Trophoblast cell (in vitro differentiated cells and primary cell): ENCODE results near the gene CERS1.

ENCODE experiments used
- DNase-seq, 2 donors: peaks; one replicate each; pipeline ENCODE4 v3.0.0-alpha.2; 2016
- H2AFZ ChIP-seq: 2 replicates; pipeline ENCODE4 v1.6.1; 2013; ENCODE audit warnings: low read length, moderate library complexity, mild to moderate bottlenecking; ENCODE audit not compliant: insufficient read depth, poor library complexity
- H2AK5ac ChIP-seq: 2 replicates; pipeline ENCODE4 v1.6.1; 2013; ENCODE audit warnings: mild to moderate bottlenecking, low read length
- H2BK120ac ChIP-seq: 2 replicates; pipeline ENCODE4 v1.6.1; 2013; ENCODE audit warnings: low read length, mild to moderate bottlenecking, moderate library complexity; ENCODE audit not compliant: insufficient read depth, poor library complexity
- H2BK12ac ChIP-seq: 2 replicates; pipeline ENCODE4 v1.6.1; 2013; ENCODE audit warnings: mild to moderate bottlenecking, low read length, moderate library complexity
- H2BK5ac ChIP-seq: 2 replicates; pipeline ENCODE4 v1.6.1; 2013; ENCODE audit warnings: low read length, low read depth, moderate library complexity, mild to moderate bottlenecking; ENCODE audit not compliant: poor library complexity
- H3K14ac ChIP-seq: 2 replicates; pipeline ENCODE4 v1.6.1; 2013; ENCODE audit warnings: mild to moderate bottlenecking, low read length
- H3K18ac ChIP-seq: 2 replicates; pipeline ENCODE4 v1.6.1; 2013; ENCODE audit warnings: mild to moderate bottlenecking, low read length
- H3K23ac ChIP-seq: 2 replicates; pipeline ENCODE4 v1.6.1; 2013; ENCODE audit warnings: low read length
- H3K27ac ChIP-seq: 2 replicates; pipeline ENCODE4 v1.5.1; 2013; ENCODE audit warnings: low read depth, mild to moderate bottlenecking, inconsistent platforms, low read length, moderate library complexity
- H3K27me3 ChIP-seq: 2 replicates; pipeline ENCODE4 v1.6.1; 2013; ENCODE audit warnings: inconsistent platforms, mild to moderate bottlenecking, low read length, moderate library complexity; ENCODE audit not compliant: insufficient read depth
- H3K36me3 ChIP-seq, 2 experiments: 1 replicate in 1 of 2; 2 replicates in 1 of 2; pipeline ENCODE4 v1.6.1; 2013; ENCODE audit warnings: low read length in 2 of 2, mild to moderate bottlenecking in 2 of 2, moderate library complexity in 1 of 2; ENCODE audit not compliant: insufficient read depth in 2 of 2, control insufficient read depth in 1 of 2
- H3K4ac ChIP-seq: 2 replicates; pipeline ENCODE4 v1.6.1; 2013; ENCODE audit warnings: low read depth, mild to moderate bottlenecking, low read length, moderate library complexity
- H3K4me1 ChIP-seq, 2 experiments: 1 replicate in 1 of 2; 2 replicates in 1 of 2; pipeline ENCODE4 v1.6.1; 2013; ENCODE audit warnings: low read length in 2 of 2, mild to moderate bottlenecking in 2 of 2, moderate library complexity in 1 of 2; ENCODE audit not compliant: insufficient read depth in 2 of 2, control insufficient read depth in 1 of 2
- H3K4me2 ChIP-seq: 2 replicates; pipeline ENCODE4 v1.6.1; 2013; ENCODE audit warnings: inconsistent platforms, mild to moderate bottlenecking, low read length, moderate library complexity
- H3K4me3 ChIP-seq: 2 replicates; pipeline ENCODE4 v1.5.1; 2013; ENCODE audit warnings: mild to moderate bottlenecking, low read depth, low read length, inconsistent platforms
- H3K79me1 ChIP-seq: one replicate; pipeline ENCODE4 v1.6.1; 2013; ENCODE audit warnings: low read length
- H3K79me2 ChIP-seq: 2 replicates; pipeline ENCODE4 v1.6.1; 2013; ENCODE audit warnings: low read length, mild to moderate bottlenecking; ENCODE audit not compliant: control insufficient read depth, insufficient read depth, poor library complexity
- H3K9ac ChIP-seq: 2 replicates; pipeline ENCODE4 v1.6.1; 2013; ENCODE audit warnings: mild to moderate bottlenecking, low read length
- H3K9me3 ChIP-seq: 2 replicates; pipeline ENCODE4 v1.6.1; 2013; ENCODE audit warnings: low read depth, mild to moderate bottlenecking, control low read depth, inconsistent platforms, low read length; ENCODE audit not compliant: insufficient read depth
- H4K12ac ChIP-seq: 2 replicates; pipeline ENCODE4 v1.6.1; 2013; ENCODE audit warnings: low read depth, mild to moderate bottlenecking, low read length, moderate library complexity
- H4K8ac ChIP-seq: 2 replicates; pipeline ENCODE4 v1.6.1; 2013; ENCODE audit warnings: low read depth, mild to moderate bottlenecking, low read length, moderate library complexity
- H4K91ac ChIP-seq: one replicate; pipeline ENCODE4 v1.6.1; 2013; ENCODE audit warnings: low read depth, mild to moderate bottlenecking, low read length, moderate library complexity
- WGBS: extraction: QIAGEN DNeasy Blood & Tissue Kit; methylation state at CpG from one replicate; pipeline ENCODE4 v1.1.7; 2013; ENCODE audit warnings: missing lambda C conversion rate; ENCODE audit not compliant: insufficient read length, insufficient coverage; ENCODE audit errors: extremely low coverage; 5-methylcytosine and 5-hydroxymethylcytosine counted together

The CERS1 gene

GRCh38 chr19:18933297-18933696 lies 37.3 kb upstream of the CERS1 start:
- H3K27ac ChIP-seq, result no peak overlapping the region
- H3K27me3 ChIP-seq, result no peaks in the 10 kb centered on the region
- no peak overlapping the region for H2BK5ac ChIP-seq
- peaks cover 46 to 48% of the 10 kb centered on the region in 2 experiments for H3K36me3 ChIP-seq
- no peak overlapping the region for H4K91ac ChIP-seq
- H3K79me1 ChIP-seq, result no peaks in the 10 kb centered on the region
- no CpG with 5 or more reads among the region's 13 CpGs for WGBS
- H2AFZ ChIP-seq, result no peak overlapping the region
- H4K8ac ChIP-seq, result no peak overlapping the region
- no peak overlapping the region for H2BK12ac ChIP-seq
- peak overlapping the region; percentile 45 for H3K9ac ChIP-seq
- no peak overlapping the region for H3K4me3 ChIP-seq
- H2AK5ac ChIP-seq, result no peak overlapping the region
- no peak overlapping the region for H3K23ac ChIP-seq
- no peak overlapping the region for H2BK120ac ChIP-seq
- no peak overlapping the region for H3K14ac ChIP-seq
- no peak overlapping the region for H3K18ac ChIP-seq
- H3K4ac ChIP-seq, result no peak overlapping the region
- peak overlapping the region; percentile 8 for H3K4me2 ChIP-seq
- no peak overlapping the region for H4K12ac ChIP-seq
- H3K79me2 ChIP-seq, result no peaks in the 10 kb centered on the region
- no peak for DNase-seq
- peaks cover 2% of the 10 kb centered on the region for H3K9me3 ChIP-seq
- H3K4me1 ChIP-seq, result peaks cover 5 to 8% of the 10 kb centered on the region in 2 experiments

- no peak overlapping the region for H2BK5ac ChIP-seq
- peak overlapping the region; percentile 50 for H3K4me2 ChIP-seq
- no peak overlapping the region for H4K91ac ChIP-seq
- H2AFZ ChIP-seq, result no peak overlapping the region
- peak; percentile 68 to 77 for DNase-seq
- no peak overlapping the region for H3K4ac ChIP-seq
- H3K18ac ChIP-seq, result no peak overlapping the region
- no peak overlapping the region for H3K23ac ChIP-seq
- peaks cover 48 to 52% of the 10 kb centered on the region in 2 experiments for H3K36me3 ChIP-seq
- no peaks in the 10 kb centered on the region for H3K79me1 ChIP-seq
- H3K27ac ChIP-seq, result no peak overlapping the region
- H3K4me3 ChIP-seq, result no peak overlapping the region
- H3K27me3 ChIP-seq, result no peaks in the 10 kb centered on the region
- peaks cover 5 to 8% of the 10 kb centered on the region in 2 experiments for H3K4me1 ChIP-seq
- H4K12ac ChIP-seq, result no peak overlapping the region
- H2BK12ac ChIP-seq, result no peak overlapping the region
- no peak overlapping the region for H2BK120ac ChIP-seq
- H2AK5ac ChIP-seq, result no peak overlapping the region
- peaks cover 5% of the 10 kb centered on the region for H3K9me3 ChIP-seq
- H4K8ac ChIP-seq, result no peak overlapping the region
- no peaks in the 10 kb centered on the region for H3K79me2 ChIP-seq
- no peak overlapping the region for H3K9ac ChIP-seq
- no peak overlapping the region for H3K14ac ChIP-seq
- WGBS, result no CpG with 5 or more reads among the region's 37 CpGs
Observed at GRCh38 chr19:18932216-18932841, 36.4 kb upstream of the CERS1 start.

GRCh38 chr19:18931316-18932162 lies 35.6 kb upstream of the CERS1 start:
- H4K12ac ChIP-seq, result no peak overlapping the region
- no CpG with 5 or more reads among the region's 34 CpGs for WGBS
- H3K4ac ChIP-seq, result no peak overlapping the region
- no peaks in the 10 kb centered on the region for H3K27me3 ChIP-seq
- H3K4me1 ChIP-seq, result peaks cover 5 to 8% of the 10 kb centered on the region in 2 experiments
- DNase-seq, result no peak
- H3K36me3 ChIP-seq, result peaks cover 50 to 56% of the 10 kb centered on the region in 2 experiments
- H3K23ac ChIP-seq, result no peak overlapping the region
- no peak overlapping the region for H2AK5ac ChIP-seq
- no peaks in the 10 kb centered on the region for H3K79me1 ChIP-seq
- no peak overlapping the region for H3K27ac ChIP-seq
- no peak overlapping the region for H4K91ac ChIP-seq
- no peak overlapping the region for H2BK120ac ChIP-seq
- no peak overlapping the region for H2BK5ac ChIP-seq
- H3K18ac ChIP-seq, result no peak overlapping the region
- H3K4me2 ChIP-seq, result no peak overlapping the region
- H3K79me2 ChIP-seq, result no peaks in the 10 kb centered on the region
- peak overlapping the region; percentile 26 for H3K4me3 ChIP-seq
- H2AFZ ChIP-seq, result no peak overlapping the region
- H3K9ac ChIP-seq, result no peak overlapping the region
- no peak overlapping the region for H2BK12ac ChIP-seq
- no peak overlapping the region for H3K14ac ChIP-seq
- H3K9me3 ChIP-seq, result peaks cover 5% of the 10 kb centered on the region
- H4K8ac ChIP-seq, result no peak overlapping the region

DNA sequence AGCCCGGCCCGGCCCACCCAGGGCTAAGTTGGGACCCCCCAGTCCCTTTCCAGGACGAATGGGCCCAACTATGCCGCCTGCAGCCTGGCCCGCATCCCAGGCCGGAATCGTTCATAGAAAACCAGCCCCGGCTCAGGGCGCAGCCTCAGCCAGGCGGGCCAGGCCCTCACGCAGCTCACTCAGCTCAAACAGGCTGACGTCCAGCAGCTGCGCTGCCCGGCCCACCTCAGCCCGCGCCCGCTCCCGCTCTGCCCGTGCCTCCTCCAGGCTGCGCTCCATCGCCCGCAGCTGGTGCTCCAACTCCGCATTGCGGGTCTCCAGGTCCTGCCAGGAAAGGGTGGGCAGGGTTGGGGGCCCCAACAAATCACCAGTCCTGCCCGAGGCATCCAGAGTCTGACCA lies 33.4 kb upstream of the CERS1 start:
- Histone ChIP-seq H3K4me3 (no peak overlapping the region), H4K91ac (no peak overlapping the region), H3K79me2 (no peaks in the 10 kb centered on the region), H2BK12ac (no peak overlapping the region), H3K18ac (no peak overlapping the region), H3K27me3 (no peaks in the 10 kb centered on the region), H3K23ac (no peak overlapping the region), H2BK5ac (no peak overlapping the region), H3K9me3 (peaks cover 5% of the 10 kb centered on the region), H3K4ac (no peak overlapping the region), H2AFZ (no peak overlapping the region), H3K4me2 (no peak overlapping the region), H3K14ac (no peak overlapping the region), H3K27ac (no peak overlapping the region), H2AK5ac (no peak overlapping the region), H2BK120ac (no peak overlapping the region), H4K12ac (no peak overlapping the region), H3K79me1 (no peaks in the 10 kb centered on the region), H4K8ac (no peak overlapping the region), H3K36me3 (peaks cover 60 to 68% of the 10 kb centered on the region in 2 experiments), H3K4me1 (peaks cover 5 to 8% of the 10 kb centered on the region in 2 experiments), H3K9ac (no peak overlapping the region)
- no peak for DNase-seq
- no CpG with 5 or more reads among the region's 25 CpGs for WGBS
